H1 (cell line): ENCODE results near the gene TTBK2. TPM values are rescaled to one million over a fixed set of nuclear protein-coding genes. Genes with fewer than 3 reads are reported as not detected.

Experiments used
- CTCF ChIA-PET: fragments of 300-600 bp; sonication (Branson Sonifier 250); formaldehyde crosslinking; loops from one replicate; lab custom pipeline; 2021; ENCODE audit not compliant: partially characterized antibody; lab: Charles Lee
- POLR2A ChIA-PET: fragments of 300-600 bp; sonication (Branson Sonifier 250); formaldehyde crosslinking; loops from one replicate; lab custom pipeline; 2021; ENCODE audit warnings: inconsistent platforms; ENCODE audit not compliant: partially characterized antibody; lab: Charles Lee
- DNase-seq, 2 experiments: peaks; one replicate each; pipeline versions ENCODE4 v3.0.0 to v3.0.0-alpha.2; 2010 to 2022; ENCODE audit warnings: low spot score in 2 of 2, low read depth in 1 of 2, mixed read lengths in 1 of 2
- FAIRE-seq: peaks from 2 replicates; lab custom pipeline; 2011; peaks lifted over from hg19 to GRCh38; lab: Jason Lieb, UNC
- H2AFZ ChIP-seq: 2 replicates; pipeline ENCODE4 v1.8.1; 2012; ENCODE audit warnings: low read length, inconsistent platforms
- H2AK5ac ChIP-seq: 2 replicates; pipeline ENCODE4 v1.6.1; 2013; ENCODE audit warnings: low read depth, low read length
- H2BK120ac ChIP-seq: replicated peaks from 2 replicates; pipeline ENCODE3; 2013; ENCODE audit warnings: low read depth, low read length, inconsistent platforms
- H2BK12ac ChIP-seq: 2 replicates; pipeline ENCODE4 v1.6.1; 2013; ENCODE audit warnings: low read depth, low read length
- H2BK15ac ChIP-seq: 2 replicates; pipeline ENCODE4 v1.6.1; 2013; ENCODE audit warnings: low read length
- H2BK20ac ChIP-seq: 2 replicates; pipeline ENCODE4 v1.6.1; 2013; ENCODE audit warnings: low read length
- H2BK5ac ChIP-seq: 2 replicates; pipeline ENCODE4 v1.6.1; 2013; ENCODE audit warnings: low read depth, low read length
- H3K14ac ChIP-seq: 2 replicates; pipeline ENCODE4 v1.6.1; 2013; ENCODE audit warnings: inconsistent platforms; ENCODE audit not compliant: insufficient read length
- H3K18ac ChIP-seq: 2 replicates; pipeline ENCODE4 v1.6.1; 2013; ENCODE audit warnings: low read length; ENCODE audit errors: extremely low read depth
- H3K23ac ChIP-seq: 2 replicates; pipeline ENCODE4 v1.6.1; 2013; ENCODE audit warnings: inconsistent platforms; ENCODE audit not compliant: insufficient read length
- H3K23me2 ChIP-seq: 2 replicates; pipeline ENCODE4 v1.6.1; 2013; ENCODE audit warnings: low read depth, low read length
- H3K27ac ChIP-seq: 2 replicates; pipeline ENCODE4 v1.6.1; 2011; ENCODE audit warnings: low read depth, low read length, inconsistent platforms
- H3K27me3 ChIP-seq, 4 experiments: replicated peaks in 1 of 4; 1 replicate in 1 of 4; 2 replicates in 3 of 4; pipeline versions ENCODE4 v1.6.1 to v1.8.1; 2011 to 2013; ENCODE audit warnings: low read length in 3 of 4, mild to moderate bottlenecking in 3 of 4, inconsistent platforms in 2 of 4, mixed read lengths in 2 of 4, moderate library complexity in 1 of 4; ENCODE audit not compliant: control insufficient read depth in 3 of 4, insufficient read depth in 3 of 4; ENCODE audit errors: extremely low read depth in 1 of 4
- H3K36me3 ChIP-seq, 4 experiments: 2 replicates each; pipeline versions ENCODE4 v1.6.1 to v1.8.1; 2011 to 2013; ENCODE audit warnings: mild to moderate bottlenecking in 4 of 4, low read length in 3 of 4, moderate library complexity in 2 of 4, control low read depth in 1 of 4, inconsistent platforms in 1 of 4; ENCODE audit not compliant: insufficient read depth in 4 of 4, control insufficient read depth in 2 of 4
- H3K4ac ChIP-seq: replicated peaks from 2 replicates; pipeline ENCODE3; 2013; ENCODE audit warnings: low read length, low read depth, mixed read lengths, inconsistent platforms; ENCODE audit not compliant: insufficient read length
- H3K4me1 ChIP-seq, 4 experiments: replicated peaks in 1 of 4; 1 replicate in 1 of 4; 2 replicates in 3 of 4; pipeline versions ENCODE4 v1.6.1 to v1.8.1; 2011 to 2013; ENCODE audit warnings: low read length in 3 of 4, inconsistent platforms in 2 of 4, mixed read lengths in 1 of 4; ENCODE audit not compliant: insufficient read depth in 4 of 4, control insufficient read depth in 3 of 4
- H3K4me2 ChIP-seq, 2 experiments: 2 replicates each; pipeline versions ENCODE4 v1.6.1 to v1.8.1; 2011 to 2013; ENCODE audit warnings: low read depth in 2 of 2, low read length in 2 of 2, control low read depth in 1 of 2, inconsistent platforms in 1 of 2, mild to moderate bottlenecking in 1 of 2; ENCODE audit not compliant: insufficient read depth in 1 of 2
- H3K4me3 ChIP-seq, 4 experiments: fragments of 200-600, 300-600 bp in 1 of 4; sonication (generic), shearing (Covaris generic), sonication (Bioruptor Twin) in 1 of 4; 2 replicates each; pipeline versions ENCODE4 v1.5.1 to v1.8.1; 2011 to 2016; ENCODE audit warnings: low read length in 4 of 4, low read depth in 3 of 4, control low read depth in 2 of 4, inconsistent platforms in 2 of 4, mild to moderate bottlenecking in 2 of 4, mixed read lengths in 1 of 4, moderate library complexity in 1 of 4; ENCODE audit not compliant: insufficient read depth in 2 of 4; ENCODE audit errors: extremely low read depth in 1 of 4
- H3K56ac ChIP-seq: replicated peaks from 2 replicates; pipeline ENCODE3; 2013; ENCODE audit warnings: low read depth, mild to moderate bottlenecking, mixed read lengths, low read length, inconsistent platforms; ENCODE audit not compliant: insufficient read length
- H3K79me1 ChIP-seq: 2 replicates; pipeline ENCODE4 v1.6.1; 2013; ENCODE audit warnings: low read depth, low read length, control low read depth
- H3K79me2 ChIP-seq, 2 experiments: 2 replicates each; pipeline versions ENCODE4 v1.6.1 to v1.8.1; 2012 to 2013; ENCODE audit warnings: low read length in 2 of 2, mild to moderate bottlenecking in 2 of 2, inconsistent platforms in 1 of 2; ENCODE audit not compliant: insufficient read depth in 2 of 2, control insufficient read depth in 1 of 2
- H3K9ac ChIP-seq, 4 experiments: replicated peaks in 1 of 4; 1 replicate in 1 of 4; 2 replicates in 3 of 4; pipeline versions ENCODE4 v1.6.1 to v1.8.1; 2011 to 2013; ENCODE audit warnings: low read depth in 3 of 4, low read length in 3 of 4, control low read depth in 2 of 4, mild to moderate bottlenecking in 2 of 4, moderate library complexity in 2 of 4, inconsistent platforms in 1 of 4; ENCODE audit errors: extremely low read depth in 1 of 4
- H3K9me3 ChIP-seq, 2 experiments: 2 replicates each; pipeline versions ENCODE4 v1.6.1 to v1.8.1; 2012 to 2013; ENCODE audit warnings: mild to moderate bottlenecking in 2 of 2, moderate library complexity in 2 of 2, control low read depth in 1 of 2, inconsistent platforms in 1 of 2, low read depth in 1 of 2, low read length in 1 of 2, mixed read lengths in 1 of 2; ENCODE audit not compliant: insufficient read depth in 2 of 2
- H4K20me1 ChIP-seq, 2 experiments: replicated peaks in 1 of 2; 2 replicates each; pipeline versions ENCODE3 to v1.8.1; 2011 to 2013; ENCODE audit warnings: inconsistent platforms in 2 of 2, low read length in 2 of 2, mild to moderate bottlenecking in 1 of 2; ENCODE audit not compliant: insufficient read depth in 2 of 2, control insufficient read depth in 1 of 2
- H4K5ac ChIP-seq: 2 replicates; pipeline ENCODE4 v1.6.1; 2013; ENCODE audit warnings: low read length, low read depth, mixed read lengths, inconsistent platforms; ENCODE audit not compliant: insufficient read length
- H4K8ac ChIP-seq: 2 replicates; pipeline ENCODE4 v1.8.0; 2013; ENCODE audit warnings: mild to moderate bottlenecking, moderate library complexity, low read length, inconsistent platforms; ENCODE audit not compliant: insufficient read depth; ENCODE audit errors: extremely low read depth
- H4K91ac ChIP-seq: replicated peaks from 2 replicates; pipeline ENCODE3; 2013; ENCODE audit warnings: low read length, mixed read lengths, inconsistent platforms; ENCODE audit not compliant: insufficient read length
- CHD1 ChIP-seq: IDR thresholded peaks from 2 replicates; pipeline ENCODE4 v1.6.1; 2012; ENCODE audit warnings: low read depth, low read length, improper control_type of control experiment
- PHF8 ChIP-seq: fragments of 200-600 bp; sonication (generic); conservative IDR thresholded peaks from 2 replicates; pipeline ENCODE4 v1.7.1; 2012; ENCODE audit warnings: low read depth, mild to moderate bottlenecking, inconsistent platforms, low read length, moderate library complexity
- POLR2AphosphoS5 ChIP-seq: IDR thresholded peaks from 2 replicates; pipeline ENCODE4 v1.6.1; 2011; ENCODE audit warnings: low read depth, low read length
- RAD21 ChIP-seq, 2 experiments: IDR thresholded peaks in 1 of 2; conservative IDR thresholded peaks in 1 of 2; 2 replicates each; pipeline ENCODE4 v1.6.1; 2011; ENCODE audit warnings: low read depth in 2 of 2, low read length in 2 of 2, improper control_type of control experiment in 1 of 2, inconsistent platforms in 1 of 2, mild to moderate bottlenecking in 1 of 2, moderate library complexity in 1 of 2
- RNF2 ChIP-seq: fragments of 200-900, 300-1000 bp; sonication (generic); IDR thresholded peaks from 2 replicates; pipeline ENCODE4 v1.7.1; 2016; ENCODE audit warnings: borderline replicate concordance, low read depth, mild to moderate bottlenecking, antibody characterized with exemption, low read length; ENCODE audit not compliant: poor library complexity, severe bottlenecking; ENCODE audit errors: missing control alignments
- WGBS, 2 experiments: shearing (Covaris generic) in 1 of 2; methylation state at CpG; one replicate each; pipeline versions ENCODE4 v1.1.6 to v1.1.7; 2013 to 2015; ENCODE audit warnings: low lambda C conversion rate in 2 of 2, mixed read lengths in 2 of 2, inconsistent platforms in 1 of 2, low coverage in 1 of 2, missing lambda C conversion rate in 1 of 2; ENCODE audit not compliant: insufficient replicate concordance in 2 of 2, insufficient coverage in 1 of 2, insufficient read length in 1 of 2; ENCODE audit errors: extremely low coverage in 1 of 2, missing lambda C conversion rate in 1 of 2; 5-methylcytosine and 5-hydroxymethylcytosine counted together
- polyA plus RNA-seq, 7 experiments: library from polyadenylated mRNA; depleted of rRNA in 3 of 7; stranded (reverse) in 5 of 7; unstranded in 2 of 7; fragments of >200 nt in 5 of 7; fragments of 200-250 nt in 2 of 7; gene quantifications; 1 replicate in 5 of 7; 2 replicates in 1 of 7; 4 replicates in 1 of 7; pipeline versions ENCODE4 v1.2.1 to v1.2.3, GENCODE V29; 2011 to 2013; ENCODE audit warnings: missing spikeins in 2 of 7, mixed read lengths in 2 of 7
- total RNA-seq: library from RNA; stranded (reverse); fragmentation: NEBNext Ultra II Directional; extraction: Animal tissue kit (Norgen Biotek cat#: 25700); gene quantifications from 2 replicates; pipeline ENCODE4 v1.2.1, GENCODE V29; 2021

TTBK2 gene
- total and polyA plus RNA-seq, 2 of the 8 experiments (the other 6 are each of a cell fraction or from before 2014, with no cell fraction given): 2.7 to 18.2 TPM

GRCh38 chr15:42908538-42908937 is 12.0 kb downstream of the TTBK2 start:
- no peak for FAIRE-seq
- no peak overlapping the region for H3K4me2 ChIP-seq
- no peak for TF ChIP-seq POLR2AphosphoS5
- TF ChIP-seq PHF8: no peak
- TF ChIP-seq RAD21 (IDR thresholded peaks at IDR 0.05 in 1 of 2, conservative IDR thresholded peaks at IDR 0.05 in 1 of 2; ENCODE audit: low read depth in 2 of 2, low read length in 2 of 2): no peak
- no peak for TF ChIP-seq CHD1
- TF ChIP-seq RNF2: no peak

More at GRCh38 chr15:42908538-42908937, 12.0 kb downstream of the TTBK2 start:
- H4K91ac ChIP-seq: no peak overlapping the region
- H3K23me2 ChIP-seq: no peaks in the 10 kb centered on the region
- 65% methylated on average over 2 of the region's 2 CpGs; no CpG with 5 or more reads in 1 of the 2 experiments for WGBS, 2 experiments
- no peak overlapping the region for H3K4ac ChIP-seq
- DNase-seq: no peak
- no peak overlapping the region for H3K14ac ChIP-seq
- H3K56ac ChIP-seq: no peak overlapping the region
- H4K5ac ChIP-seq: no peak overlapping the region
- H3K4me1 ChIP-seq: no peaks in the 10 kb centered on the region
- no peak overlapping the region for H3K4me3 ChIP-seq
- CTCF ChIA-PET: interaction anchor here (0.6 to 0.7 kb wide), 4 partner anchors 30 to 447 kb away, joined by 3 read pairs; no protein-coding TSS in a partner anchor
- no peak overlapping the region for H2BK120ac ChIP-seq
- no peak overlapping the region for H2BK12ac ChIP-seq
- POLR2A ChIA-PET: interaction anchor here (0.6 kb wide), 1 partner anchor 271 kb away, joined by 3 read pairs; no protein-coding TSS in a partner anchor
- no peak overlapping the region for H2BK5ac ChIP-seq
- H4K8ac ChIP-seq: no peak overlapping the region
- no peak overlapping the region for H2BK15ac ChIP-seq
- no peaks in the 10 kb centered on the region; the same call in 1 of the 2 replicates for H3K79me1 ChIP-seq
- no peaks in the 10 kb centered on the region for H4K20me1 ChIP-seq
- peaks cover 0 to 24% of the 10 kb centered on the region in 2 experiments; a peak in 2 of 4 replicates for H3K79me2 ChIP-seq
- no peak overlapping the region for H2AK5ac ChIP-seq
- H3K23ac ChIP-seq: no peak overlapping the region
- H3K18ac ChIP-seq: no peak overlapping the region
- no peaks in the 10 kb centered on the region for H3K9me3 ChIP-seq
- H2BK20ac ChIP-seq: no peak overlapping the region
- H2AFZ ChIP-seq: no peak overlapping the region
- no peak overlapping the region for H3K27ac ChIP-seq
- H3K27me3 ChIP-seq: no peaks in the 10 kb centered on the region
- H3K9ac ChIP-seq: no peak overlapping the region
- H3K36me3 ChIP-seq: no peaks in the 10 kb centered on the region
